ENCODE results near the gene PXDN. TPM values are rescaled to one million over a fixed set of nuclear protein-coding genes. Genes with fewer than 3 reads are reported as not detected.

The PXDN gene
- total and polyA plus RNA-seq, 9 donors: 36.0 to 116 (median 54.5) TPM

DNA sequence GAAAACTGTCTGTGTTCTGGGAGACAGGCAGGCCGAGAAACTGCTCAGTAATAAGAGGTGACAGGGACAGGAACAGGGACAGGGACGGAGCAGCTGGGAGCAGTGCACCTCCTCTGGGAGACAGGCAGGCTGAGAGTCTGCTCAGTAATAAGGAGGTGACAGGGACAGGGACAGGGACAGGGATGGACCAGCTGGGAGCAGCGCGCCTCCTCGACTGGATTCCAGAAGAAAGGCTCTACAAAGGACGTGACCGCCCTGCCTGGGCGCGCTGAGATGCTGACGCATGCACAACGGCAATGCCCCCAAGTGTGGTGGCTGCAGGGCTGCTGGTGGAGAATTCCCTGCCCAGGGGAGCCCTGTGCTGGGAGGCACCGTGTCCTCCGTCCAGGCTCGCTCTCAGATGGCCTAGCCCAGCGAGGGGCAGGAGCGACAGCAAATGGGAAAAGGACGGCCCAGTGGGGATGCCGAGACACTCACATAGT, 44.2 kb upstream of the PXDN start:
- TF ChIP-seq, protein P1, sequence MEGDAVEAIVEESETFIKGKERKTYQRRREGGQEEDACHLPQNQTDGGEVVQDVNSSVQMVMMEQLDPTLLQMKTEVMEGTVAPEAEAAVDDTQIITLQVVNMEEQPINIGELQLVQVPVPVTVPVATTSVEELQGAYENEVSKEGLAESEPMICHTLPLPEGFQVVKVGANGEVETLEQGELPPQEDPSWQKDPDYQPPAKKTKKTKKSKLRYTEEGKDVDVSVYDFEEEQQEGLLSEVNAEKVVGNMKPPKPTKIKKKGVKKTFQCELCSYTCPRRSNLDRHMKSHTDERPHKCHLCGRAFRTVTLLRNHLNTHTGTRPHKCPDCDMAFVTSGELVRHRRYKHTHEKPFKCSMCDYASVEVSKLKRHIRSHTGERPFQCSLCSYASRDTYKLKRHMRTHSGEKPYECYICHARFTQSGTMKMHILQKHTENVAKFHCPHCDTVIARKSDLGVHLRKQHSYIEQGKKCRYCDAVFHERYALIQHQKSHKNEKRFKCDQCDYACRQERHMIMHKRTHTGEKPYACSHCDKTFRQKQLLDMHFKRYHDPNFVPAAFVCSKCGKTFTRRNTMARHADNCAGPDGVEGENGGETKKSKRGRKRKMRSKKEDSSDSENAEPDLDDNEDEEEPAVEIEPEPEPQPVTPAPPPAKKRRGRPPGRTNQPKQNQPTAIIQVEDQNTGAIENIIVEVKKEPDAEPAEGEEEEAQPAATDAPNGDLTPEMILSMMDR (IDR thresholded peaks at IDR 0.05): no peak
- TF ChIP-seq POLR2A (IDR thresholded peaks at IDR 0.05) (no peak), EP300 (IDR thresholded peaks at IDR 0.05) (no peak)
- intact Hi-C loops (cut with DNase I): no loop called here
- WGBS, 3 donors: 94 to 95% (median 94%) methylated on average over 18 of the region's 18 CpGs
- Histone ChIP-seq H3K4me3 (no peak overlapping the region), H3K4me1 (ENCODE audit: insufficient read depth) (peaks cover 1% of the 10 kb centered on the region), H3K27me3 (no peaks in the 10 kb centered on the region), H3K36me3 (no peaks in the 10 kb centered on the region), H3K27ac (no peak overlapping the region), H3K9me3 (no peaks in the 10 kb centered on the region)
- no peak for DNase-seq

DNA sequence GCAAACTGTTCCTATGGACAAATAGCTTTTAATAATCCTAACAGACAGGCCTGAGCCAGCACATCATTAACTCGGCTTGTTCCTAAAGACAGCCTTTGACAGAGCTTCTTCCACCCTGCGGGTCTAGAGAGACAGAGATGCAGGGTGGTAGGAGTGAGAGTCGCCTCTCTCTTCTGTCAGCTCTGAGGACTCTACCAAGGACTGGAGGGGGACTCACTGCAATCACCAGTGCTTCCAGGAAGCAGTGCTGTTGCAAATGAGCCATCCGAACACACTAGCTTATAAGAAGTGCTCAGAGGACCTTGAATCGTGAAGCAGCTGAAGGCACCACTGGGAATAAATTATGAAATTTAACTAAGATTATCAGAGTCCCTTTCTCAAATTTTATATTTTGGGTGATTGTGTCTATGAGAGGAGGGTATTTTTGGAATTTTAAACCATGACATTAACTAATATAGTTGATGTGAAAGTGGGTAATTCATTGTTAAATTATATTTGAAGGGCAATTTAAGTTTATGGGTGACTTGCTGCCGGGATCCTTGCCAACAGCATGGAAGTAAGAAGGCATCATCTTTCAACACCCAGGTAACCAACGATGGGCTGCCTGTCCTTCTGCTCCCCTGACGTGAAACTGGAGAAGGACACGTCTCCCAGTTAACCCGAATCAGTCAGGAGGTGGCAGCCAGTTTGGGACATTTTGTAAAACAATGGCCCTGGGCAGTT, 43.6 kb upstream of the PXDN start:
- intact Hi-C loops (cut with DNase I): no loop called here
- 74 to 80% (median 79%) methylated on average over 10 of the region's 10 CpGs for WGBS, 3 donors
- Histone ChIP-seq H3K4me3 (no peak overlapping the region), H3K27ac (no peak overlapping the region), H3K9me3 (no peaks in the 10 kb centered on the region), H3K27me3 (no peaks in the 10 kb centered on the region), H3K4me1 (ENCODE audit: insufficient read depth) (no peaks in the 10 kb centered on the region), H3K36me3 (no peaks in the 10 kb centered on the region)
- DNase-seq: no peak
- TF ChIP-seq, protein P1 (IDR thresholded peaks at IDR 0.05): no peak
- TF ChIP-seq EP300 (IDR thresholded peaks at IDR 0.05) (no peak), POLR2A (IDR thresholded peaks at IDR 0.05) (no peak)

DNA sequence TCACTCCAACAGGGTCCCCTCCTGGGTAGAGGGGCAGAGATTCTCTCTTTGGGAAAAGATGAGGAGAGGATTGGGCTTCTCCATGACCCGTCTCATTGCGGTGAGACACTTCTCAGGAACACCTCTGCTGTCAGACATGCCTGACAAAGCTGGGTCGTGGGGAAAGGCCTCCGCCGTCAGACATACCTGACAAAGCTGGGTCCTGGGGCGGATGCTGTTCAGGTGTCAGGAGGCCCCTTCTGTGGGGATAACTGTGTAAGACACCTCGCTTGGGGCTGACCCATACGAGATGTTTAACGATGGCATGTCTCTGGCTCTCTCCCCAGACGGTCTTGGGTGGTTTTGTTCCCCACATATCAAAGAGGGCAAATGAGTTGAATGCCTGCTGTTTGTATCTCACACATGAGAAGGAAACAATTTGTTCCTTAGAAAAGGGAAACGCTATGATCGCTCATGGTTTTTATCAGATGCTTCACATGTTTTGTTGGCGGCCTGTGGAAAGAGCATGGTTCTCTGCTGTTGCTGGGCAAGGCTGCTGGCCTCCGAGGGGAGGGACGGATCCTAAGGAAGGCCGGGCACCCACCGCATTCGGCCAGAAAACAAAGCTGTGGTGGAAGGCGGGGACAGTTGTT, 40.8 kb upstream of the PXDN start:
- Histone ChIP-seq H3K27ac (no peak overlapping the region), H3K4me3 (no peak overlapping the region), H3K9me3 (no peaks in the 10 kb centered on the region), H3K27me3 (no peaks in the 10 kb centered on the region), H3K36me3 (no peaks in the 10 kb centered on the region), H3K4me1 (ENCODE audit: insufficient read depth) (no peaks in the 10 kb centered on the region)
- WGBS, 3 donors: 93 to 98% (median 95%) methylated on average over 19 of the region's 19 CpGs
- intact Hi-C loops (cut with DNase I): no loop called here
- TF ChIP-seq, protein P1 (IDR thresholded peaks at IDR 0.05): no peak
- no peak for TF ChIP-seq POLR2A (IDR thresholded peaks at IDR 0.05)
- no peak for TF ChIP-seq EP300 (IDR thresholded peaks at IDR 0.05)
- DNase-seq: no peak

DNA sequence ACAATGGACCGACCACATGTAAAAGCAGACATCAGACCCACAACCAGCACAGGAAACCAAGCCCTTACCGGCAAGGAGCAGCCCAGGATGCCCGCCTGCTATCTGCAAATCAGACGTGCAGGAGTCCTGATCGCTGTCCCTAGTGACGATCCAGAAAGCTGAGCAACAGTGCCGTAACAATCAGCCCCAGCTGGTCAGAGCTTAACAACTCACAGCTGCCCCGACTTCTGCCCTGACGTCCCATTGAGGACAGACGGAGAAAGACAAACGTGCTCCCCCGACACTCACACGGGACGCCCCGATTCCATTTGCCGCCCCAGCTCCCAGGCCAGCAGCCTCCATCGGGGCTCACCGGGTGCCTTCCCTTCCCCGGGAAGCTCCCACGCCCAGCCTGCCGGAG, 39.8 kb upstream of the PXDN start:
- DNase-seq: peak in 1 of 5 donors; percentile 5

More for the DNA sequence above, 39.8 kb upstream of the PXDN start:
- H3K4me1 ChIP-seq (ENCODE audit: insufficient read depth): no peaks in the 10 kb centered on the region
- 25 to 35% (median 30%) methylated on average over 21 of the region's 21 CpGs for WGBS, 3 donors
- intact Hi-C loops (cut with DNase I): no loop called here
- no peaks in the 10 kb centered on the region for H3K27me3 ChIP-seq
- H3K27ac ChIP-seq: no peak overlapping the region
- no peak overlapping the region for H3K4me3 ChIP-seq
- H3K9me3 ChIP-seq: no peaks in the 10 kb centered on the region
- H3K36me3 ChIP-seq: no peaks in the 10 kb centered on the region
- TF ChIP-seq, protein P1 (IDR thresholded peaks at IDR 0.05): no peak
- TF ChIP-seq EP300 (IDR thresholded peaks at IDR 0.05) (no peak), POLR2A (IDR thresholded peaks at IDR 0.05) (no peak)
